Amniotic epithelial cell (primary cell): ENCODE measurements around the gene CCNI2.

Experiments used
- DNase-seq: peaks from one replicate; pipeline ENCODE4 v3.0.0-alpha.2; 2010; ENCODE audit warnings: low read depth

CCNI2 gene

GRCh38 chr5:132750471-132751230 is 3.4 kb downstream of the CCNI2 start:
- no peak for DNase-seq

GRCh38 chr5:132751444-132751843 is 4.2 kb downstream of the CCNI2 start:
- DNase-seq, result peak; percentile 77

- no peak for DNase-seq
Measured at GRCh38 chr5:132751971-132752580, 4.8 kb downstream of the CCNI2 start.

- DNase-seq, result no peak
Measured at GRCh38 chr5:132752581-132753125, 5.4 kb downstream of the CCNI2 start.

GRCh38 chr5:132753135-132753987 is 6.1 kb downstream of the CCNI2 start:
- DNase-seq, result no peak

GRCh38 chr5:132754111-132754510 is 6.9 kb downstream of the CCNI2 start:
- no peak for DNase-seq

GRCh38 chr5:132754947-132755346 is 7.7 kb downstream of the CCNI2 start:
- DNase-seq, result peak; percentile 24

- DNase-seq, result no peak
Measured at GRCh38 chr5:132756542-132756941, 9.3 kb downstream of the CCNI2 start.

GRCh38 chr5:132758451-132758850 is 11.2 kb downstream of the CCNI2 start:
- DNase-seq, result no peak

GRCh38 chr5:132759114-132760048 is 12.2 kb downstream of the CCNI2 start:
- no peak for DNase-seq

- no peak for DNase-seq
Measured at GRCh38 chr5:132760049-132760420, 12.8 kb downstream of the CCNI2 start.

GRCh38 chr5:132760601-132761317 is 13.5 kb downstream of the CCNI2 start:
- no peak for DNase-seq

GRCh38 chr5:132761321-132762240 is 14.4 kb downstream of the CCNI2 start:
- no peak for DNase-seq

GRCh38 chr5:132762246-132763000 is 15.2 kb downstream of the CCNI2 start:
- no peak for DNase-seq

- no peak for DNase-seq
Measured at GRCh38 chr5:132763181-132764036, 16.2 kb downstream of the CCNI2 start.

GRCh38 chr5:132764051-132764450 is 16.8 kb downstream of the CCNI2 start:
- DNase-seq, result no peak

- no peak for DNase-seq
Measured at GRCh38 chr5:132764671-132765238, 17.5 kb downstream of the CCNI2 start.
